HepG2 (cell line): ENCODE results near the gene CTU1. TPM values are rescaled to one million over a fixed set of nuclear protein-coding genes. Genes with fewer than 3 reads are reported as not detected.

Experiments used
- ESRRA ChIP-seq: sonication (generic); formaldehyde crosslinking; IDR thresholded peaks from 2 replicates; pipeline ENCODE4 v1.5.1; 2020; ENCODE audit warnings: mild to moderate bottlenecking, low read depth, missing genetic modification reagents
- FOXC1 ChIP-seq: sonication (generic); formaldehyde crosslinking; IDR thresholded peaks from 2 replicates; pipeline ENCODE4 v1.8.0; 2022; ENCODE audit warnings: mild to moderate bottlenecking, missing genetic modification reagents, borderline replicate concordance
- GFI1 ChIP-seq: sonication (generic); formaldehyde crosslinking; IDR thresholded peaks from 2 replicates; pipeline ENCODE4 v1.5.0; 2020; ENCODE audit warnings: missing genetic modification reagents, mild to moderate bottlenecking, borderline replicate concordance
- HNF4G ChIP-seq, 2 experiments: sonication (generic) in 1 of 2; formaldehyde crosslinking in 1 of 2; IDR thresholded peaks; 2 replicates each; pipeline versions ENCODE4 v1.4.0 to v1.6.1; 2011 to 2020; ENCODE audit warnings: borderline replicate concordance in 2 of 2, low read depth in 2 of 2, mild to moderate bottlenecking in 2 of 2, low read length in 1 of 2, missing genetic modification reagents in 1 of 2, moderate library complexity in 1 of 2
- PHF5A ChIP-seq: IDR thresholded peaks from one replicate; pipeline ENCODE4 v1.6.1; 2018; ENCODE audit warnings: low read depth, missing genetic modification reagents; ENCODE audit not compliant: unreplicated experiment
- POGK ChIP-seq: sonication (generic); formaldehyde crosslinking; conservative IDR thresholded peaks from 2 replicates; pipeline ENCODE4 v1.8.0; 2022; ENCODE audit warnings: mild to moderate bottlenecking, moderate library complexity, missing genetic modification reagents
- RBFOX2 ChIP-seq: fragments of 200-400 bp; formaldehyde crosslinking; IDR thresholded peaks from 2 replicates; pipeline ENCODE4 v1.6.1; 2017; ENCODE audit warnings: low read depth, mild to moderate bottlenecking, low read length
- RFX3 ChIP-seq: IDR thresholded peaks from 2 replicates; pipeline ENCODE4 v1.6.1; 2016; ENCODE audit warnings: missing biosample characterization, missing genetic modification reagents
- ZBTB37 ChIP-seq: sonication (generic); formaldehyde crosslinking; IDR thresholded peaks from 2 replicates; pipeline ENCODE4 v1.4.0; 2020; ENCODE audit warnings: mild to moderate bottlenecking, missing genetic modification reagents
- ZBTB44 ChIP-seq: sonication (generic); formaldehyde crosslinking; IDR thresholded peaks from 2 replicates; pipeline ENCODE4 v1.4.0; 2020; ENCODE audit warnings: missing genetic modification reagents
- ZFYVE20 ChIP-seq: sonication (generic); formaldehyde crosslinking; IDR thresholded peaks from 2 replicates; pipeline ENCODE4 v1.8.0; 2023; ENCODE audit warnings: low read depth, mild to moderate bottlenecking, moderate library complexity, missing genetic modification reagents, borderline replicate concordance
- ZNF230 ChIP-seq: sonication (generic); formaldehyde crosslinking; IDR thresholded peaks from 2 replicates; pipeline ENCODE4 v1.4.0; 2020; ENCODE audit warnings: mild to moderate bottlenecking, missing genetic modification reagents
- ZNF280B ChIP-seq: sonication (generic); formaldehyde crosslinking; IDR thresholded peaks from 2 replicates; pipeline ENCODE4 v1.5.0; 2020; ENCODE audit warnings: missing genetic modification reagents, mild to moderate bottlenecking, borderline replicate concordance
- ZNF546 ChIP-seq: sonication (generic); formaldehyde crosslinking; conservative IDR thresholded peaks from 2 replicates; pipeline ENCODE4 v1.8.1; 2023; ENCODE audit warnings: mild to moderate bottlenecking, missing genetic modification reagents
- ZNF577 ChIP-seq: sonication (generic); formaldehyde crosslinking; IDR thresholded peaks from 2 replicates; pipeline ENCODE4 v1.4.0; 2020; ENCODE audit warnings: mild to moderate bottlenecking, low read depth, missing genetic modification reagents, borderline replicate concordance
- ZNF776 ChIP-seq: sonication (generic); formaldehyde crosslinking; IDR thresholded peaks from 2 replicates; pipeline ENCODE4 v1.4.0; 2020; ENCODE audit warnings: mild to moderate bottlenecking, missing genetic modification reagents
- ZNF782 ChIP-seq: sonication (generic); formaldehyde crosslinking; IDR thresholded peaks from 2 replicates; pipeline ENCODE4 v1.4.0; 2020; ENCODE audit warnings: missing genetic modification reagents, mild to moderate bottlenecking, borderline replicate concordance
- polyA plus RNA-seq, 8 experiments: library from polyadenylated mRNA; depleted of rRNA in 3 of 8; stranded (reverse) in 7 of 8; unstranded in 1 of 8; fragments of >200 nt; fragmentation: Illumina TruSeq in 4 of 8; extraction: Trizol in 4 of 8; gene quantifications; 2 replicates each; pipeline versions ENCODE4 v1.2.1 to v1.2.3, GENCODE V29; 2011 to 2016; ENCODE audit warnings: low read depth in 4 of 8, missing spikeins in 1 of 8, mixed read lengths in 1 of 8; ENCODE audit not compliant: insufficient read depth in 1 of 8
- total RNA-seq, 5 experiments: library from RNA; depleted of rRNA; stranded (reverse); fragments of >200 nt; fragmentation: Illumina TruSeq; extraction: Trizol; gene quantifications; 2 replicates each; pipeline ENCODE4 v1.2.3, GENCODE V29; 2016; ENCODE audit warnings: low read depth in 1 of 5
- TF ChIP-seq, protein P1 (sequence below): sonication (generic); formaldehyde crosslinking; conservative IDR thresholded peaks from 2 replicates; pipeline ENCODE4 v1.4.0; 2020; ENCODE audit warnings: missing genetic modification reagents
- TF ChIP-seq, protein P2 (sequence below): sonication (generic); formaldehyde crosslinking; IDR thresholded peaks from 2 replicates; pipeline ENCODE4 v1.8.0; 2022; ENCODE audit warnings: mild to moderate bottlenecking, missing genetic modification reagents, borderline replicate concordance

The CTU1 gene
- total and polyA plus RNA-seq, 2 of the 13 experiments (the other 11 are each of a cell fraction or from before 2014, with no cell fraction given): 1.9 to 2.9 TPM

- no peak for TF ChIP-seq ZNF782 (CRISPR knock-in tag)
- TF ChIP-seq RBFOX2: peak; percentile 65
- no peak for TF ChIP-seq ZNF546
- no peak for TF ChIP-seq ZFYVE20 (CRISPR knock-in tag)
- no peak for TF ChIP-seq GFI1 (CRISPR knock-in tag)
- TF ChIP-seq ZBTB44 (CRISPR knock-in tag): no peak
- peak; percentile 57 for TF ChIP-seq FOXC1
- TF ChIP-seq, protein P1, sequence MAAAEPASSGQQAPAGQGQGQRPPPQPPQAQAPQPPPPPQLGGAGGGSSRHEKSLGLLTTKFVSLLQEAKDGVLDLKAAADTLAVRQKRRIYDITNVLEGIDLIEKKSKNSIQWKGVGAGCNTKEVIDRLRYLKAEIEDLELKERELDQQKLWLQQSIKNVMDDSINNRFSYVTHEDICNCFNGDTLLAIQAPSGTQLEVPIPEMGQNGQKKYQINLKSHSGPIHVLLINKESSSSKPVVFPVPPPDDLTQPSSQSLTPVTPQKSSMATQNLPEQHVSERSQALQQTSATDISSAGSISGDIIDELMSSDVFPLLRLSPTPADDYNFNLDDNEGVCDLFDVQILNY: no peak
- no peak for TF ChIP-seq PHF5A (CRISPR knock-in tag)
- TF ChIP-seq HNF4G (IDR thresholded peaks at IDR 0.05; ENCODE audit: borderline replicate concordance, low read depth, low read length): no peak; the same call in 1 of the 2 replicates
- TF ChIP-seq HNF4G (CRISPR knock-in tag; IDR thresholded peaks at IDR 0.05; ENCODE audit: borderline replicate concordance, low read depth): no peak
- TF ChIP-seq RFX3 (CRISPR knock-in tag): peak; percentile 97
- peak; percentile 67; the same call in 1 of the 2 replicates for TF ChIP-seq POGK (CRISPR knock-in tag)
- no peak; the same call in 1 of the 2 replicates for TF ChIP-seq ZNF230 (CRISPR knock-in tag)
- TF ChIP-seq ZNF577 (CRISPR knock-in tag): no peak
- TF ChIP-seq ZNF776 (CRISPR knock-in tag): no peak
- TF ChIP-seq ZNF280B (CRISPR knock-in tag): no peak; the same call in 1 of the 2 replicates
- TF ChIP-seq, protein P2, sequence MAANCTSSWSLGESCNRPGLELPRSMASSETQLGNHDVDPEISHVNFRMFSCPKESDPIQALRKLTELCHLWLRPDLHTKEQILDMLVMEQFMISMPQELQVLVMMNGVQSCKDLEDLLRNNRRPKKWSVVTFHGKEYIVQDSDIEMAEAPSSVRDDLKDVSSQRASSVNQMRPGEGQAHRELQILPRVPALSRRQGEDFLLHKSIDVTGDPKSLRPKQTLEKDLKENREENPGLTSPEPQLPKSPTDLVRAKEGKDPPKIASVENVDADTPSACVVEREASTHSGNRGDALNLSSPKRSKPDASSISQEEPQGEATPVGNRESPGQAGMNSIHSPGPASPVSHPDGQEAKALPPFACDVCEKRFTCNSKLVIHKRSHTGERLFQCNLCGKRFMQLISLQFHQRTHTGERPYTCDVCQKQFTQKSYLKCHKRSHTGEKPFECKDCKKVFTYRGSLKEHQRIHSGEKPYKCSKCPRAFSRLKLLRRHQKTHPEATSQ (CRISPR knock-in tag): no peak
- TF ChIP-seq ZBTB37: no peak
- TF ChIP-seq ESRRA (CRISPR knock-in tag): no peak
Measured at GRCh38 chr19:51108066-51108804, at the start of gene CTU1 (continued).
